KOPT-K1 (cell line): ENCODE results near the gene MAPKBP1.

Experiments used
- H3K27ac ChIP-seq: fragments of 200-600 bp; sonication (generic); 2 replicates; pipeline ENCODE4 v1.5.1; 2016; ENCODE audit warnings: antibody characterized with exemption, mild to moderate bottlenecking, low read depth, low read length; ENCODE audit not compliant: poor library complexity, severe bottlenecking
- H3K36me3 ChIP-seq: fragments of 200-600 bp; sonication (generic); 2 replicates; pipeline ENCODE4 v1.5.1; 2017; ENCODE audit warnings: antibody characterized with exemption, mild to moderate bottlenecking, low read length, moderate library complexity; ENCODE audit not compliant: insufficient read depth
- H3K9me3 ChIP-seq: fragments of 200-600 bp; sonication (generic); 2 replicates; pipeline ENCODE4 v1.5.1; 2017; ENCODE audit warnings: antibody characterized with exemption, low read length, mild to moderate bottlenecking; ENCODE audit not compliant: insufficient read depth, poor library complexity, severe bottlenecking

MAPKBP1 gene

DNA sequence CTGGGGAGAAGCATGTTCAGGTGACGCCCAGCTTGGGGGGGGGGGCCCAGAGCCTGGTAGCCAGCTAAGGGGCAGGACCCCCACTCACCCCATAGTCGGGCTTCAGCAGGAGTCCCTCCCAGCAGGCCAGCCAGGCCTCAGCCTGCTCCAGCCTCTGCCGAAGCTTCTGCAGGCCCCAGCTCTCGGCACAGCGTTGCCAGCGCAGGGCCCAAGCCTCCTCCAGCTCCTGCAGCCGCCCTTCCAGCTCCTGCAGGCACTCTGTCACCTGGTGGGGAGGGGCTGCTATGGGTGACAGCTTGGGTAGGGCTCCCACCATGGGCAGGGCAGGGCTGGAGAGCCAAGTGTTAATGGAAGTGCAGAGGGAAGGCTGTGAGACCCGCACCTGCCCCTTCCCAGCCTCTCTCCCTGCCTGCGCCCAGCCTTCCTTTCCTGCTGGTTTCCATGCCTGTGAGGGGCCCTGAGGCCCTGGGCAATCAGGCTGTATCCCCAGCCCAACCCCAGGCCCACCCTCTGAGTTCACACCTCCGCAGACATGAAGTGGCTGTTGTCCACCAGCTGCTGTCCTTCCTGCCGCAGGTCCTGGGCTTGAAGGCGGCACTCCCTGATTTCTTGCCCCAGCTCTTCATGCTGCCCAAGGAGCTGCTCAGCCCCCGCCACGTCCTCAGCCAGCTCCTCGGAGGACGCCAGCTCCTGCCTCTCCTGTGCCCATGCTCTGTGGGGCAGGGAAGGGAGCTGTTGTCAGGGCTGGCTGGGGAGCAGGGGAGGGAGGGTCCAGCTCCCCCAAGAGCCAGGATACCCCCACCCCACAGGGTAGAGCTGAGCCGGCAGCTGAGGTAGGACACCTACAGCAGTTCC is 78.7 kb downstream of the MAPKBP1 start:
- H3K27ac ChIP-seq, result no peak overlapping the region
- H3K9me3 ChIP-seq, result no peaks in the 10 kb centered on the region
- no peaks in the 10 kb centered on the region for H3K36me3 ChIP-seq

DNA sequence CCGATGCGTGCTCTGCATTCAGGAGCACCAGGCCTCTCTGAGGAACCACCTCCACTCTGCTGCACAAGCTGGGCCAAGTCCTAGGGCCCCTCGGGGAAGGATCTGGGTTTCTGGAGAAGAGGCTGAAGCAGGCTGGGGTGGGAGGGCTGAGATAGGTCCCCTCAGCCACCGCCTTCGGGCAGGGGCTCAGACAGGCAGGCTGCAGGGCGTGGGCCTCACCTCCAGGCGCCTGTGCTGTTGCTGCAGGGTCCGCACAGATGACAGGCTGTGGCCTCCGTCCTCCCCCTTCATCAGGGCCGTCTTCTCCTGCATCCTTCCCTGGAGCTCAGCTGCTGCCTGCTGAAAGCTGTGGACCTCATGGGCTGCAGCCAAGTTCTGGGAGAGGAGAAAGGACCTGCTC is 79.5 kb downstream of the MAPKBP1 start:
- Histone ChIP-seq H3K27ac (no peak overlapping the region), H3K9me3 (no peaks in the 10 kb centered on the region)

DNA sequence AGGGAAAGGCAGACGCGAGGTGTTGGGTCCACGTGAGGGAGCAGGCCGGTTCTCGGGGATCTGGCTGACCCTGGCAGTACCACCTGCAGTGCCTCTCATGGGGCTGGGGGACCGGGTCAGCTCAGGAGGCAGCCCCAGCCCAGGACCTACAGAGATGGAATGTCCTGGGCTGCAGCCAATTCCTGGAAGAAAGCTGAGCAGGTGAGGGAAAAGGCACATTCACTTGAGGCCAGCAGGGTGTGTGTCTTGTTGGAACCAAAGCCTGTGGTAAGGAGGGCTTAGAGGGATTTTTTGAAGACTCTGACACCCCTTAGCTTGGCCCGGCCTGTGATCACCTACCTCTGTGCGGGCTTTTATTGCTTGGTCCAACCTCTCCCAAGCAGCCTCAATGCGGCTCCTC is 80.2 kb downstream of the MAPKBP1 start:
- Histone ChIP-seq H3K27ac (no peak overlapping the region), H3K36me3 (no peaks in the 10 kb centered on the region), H3K9me3 (no peaks in the 10 kb centered on the region)

More for the DNA sequence above, 79.5 kb downstream of the MAPKBP1 start:
- H3K36me3 ChIP-seq, result no peaks in the 10 kb centered on the region

- no peaks in the 10 kb centered on the region for H3K36me3 ChIP-seq
- H3K9me3 ChIP-seq, result no peaks in the 10 kb centered on the region
- no peak overlapping the region for H3K27ac ChIP-seq
Observed at GRCh38 chr15:41855261-41855961, 81.1 kb downstream of the MAPKBP1 start.

GRCh38 chr15:41856262-41856661 is 82.0 kb downstream of the MAPKBP1 start:
- Histone ChIP-seq H3K9me3 (no peaks in the 10 kb centered on the region), H3K36me3 (no peaks in the 10 kb centered on the region), H3K27ac (no peak overlapping the region)

DNA sequence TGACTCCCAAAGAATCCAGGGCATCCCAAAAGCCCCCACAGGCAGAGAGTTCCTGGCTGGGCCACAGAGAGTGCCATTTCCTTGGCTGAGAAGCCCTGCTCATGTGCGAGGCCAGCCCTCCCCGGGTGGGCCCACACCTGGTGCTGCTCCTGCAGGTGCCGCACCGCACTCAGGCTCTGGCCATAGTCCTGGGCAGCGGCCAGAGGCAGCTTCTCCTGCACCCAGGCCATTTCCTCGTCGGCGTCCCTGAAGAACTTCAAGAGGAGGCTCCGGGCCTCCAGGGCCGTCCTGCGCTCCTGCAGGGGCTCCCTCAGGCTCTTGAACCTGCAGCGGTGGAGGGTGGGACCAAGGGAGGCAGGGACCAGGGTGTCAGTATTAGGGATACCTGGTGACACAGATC is 82.4 kb downstream of the MAPKBP1 start:
- no peak overlapping the region for H3K27ac ChIP-seq
- H3K9me3 ChIP-seq, result no peaks in the 10 kb centered on the region
- no peaks in the 10 kb centered on the region for H3K36me3 ChIP-seq

DNA sequence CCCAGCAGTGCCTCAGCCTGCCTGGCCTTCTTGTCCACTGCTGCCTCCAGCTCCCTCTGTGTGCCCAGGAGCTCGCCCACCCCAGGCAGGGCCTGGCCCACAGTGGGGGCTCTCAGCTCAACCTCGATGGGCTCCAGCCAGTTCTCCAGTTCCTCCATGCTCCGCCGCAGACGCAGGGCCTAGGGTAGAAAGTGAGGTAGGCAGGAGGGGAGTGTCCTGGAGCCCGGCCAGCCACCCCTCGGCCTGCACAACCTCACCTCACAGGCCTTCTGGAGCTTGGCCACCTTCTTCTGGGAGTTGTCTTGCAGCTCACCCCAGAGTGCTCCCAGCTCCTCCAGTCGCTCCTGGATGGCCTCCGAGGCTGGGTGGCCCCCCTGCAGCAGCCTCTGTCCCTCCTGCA is 83.0 kb downstream of the MAPKBP1 start:
- Histone ChIP-seq H3K9me3 (no peaks in the 10 kb centered on the region), H3K27ac (no peak overlapping the region), H3K36me3 (no peaks in the 10 kb centered on the region)

GRCh38 chr15:41858756-41859155 is 84.5 kb downstream of the MAPKBP1 start:
- Histone ChIP-seq H3K27ac (no peak overlapping the region), H3K36me3 (no peaks in the 10 kb centered on the region), H3K9me3 (no peaks in the 10 kb centered on the region)

DNA sequence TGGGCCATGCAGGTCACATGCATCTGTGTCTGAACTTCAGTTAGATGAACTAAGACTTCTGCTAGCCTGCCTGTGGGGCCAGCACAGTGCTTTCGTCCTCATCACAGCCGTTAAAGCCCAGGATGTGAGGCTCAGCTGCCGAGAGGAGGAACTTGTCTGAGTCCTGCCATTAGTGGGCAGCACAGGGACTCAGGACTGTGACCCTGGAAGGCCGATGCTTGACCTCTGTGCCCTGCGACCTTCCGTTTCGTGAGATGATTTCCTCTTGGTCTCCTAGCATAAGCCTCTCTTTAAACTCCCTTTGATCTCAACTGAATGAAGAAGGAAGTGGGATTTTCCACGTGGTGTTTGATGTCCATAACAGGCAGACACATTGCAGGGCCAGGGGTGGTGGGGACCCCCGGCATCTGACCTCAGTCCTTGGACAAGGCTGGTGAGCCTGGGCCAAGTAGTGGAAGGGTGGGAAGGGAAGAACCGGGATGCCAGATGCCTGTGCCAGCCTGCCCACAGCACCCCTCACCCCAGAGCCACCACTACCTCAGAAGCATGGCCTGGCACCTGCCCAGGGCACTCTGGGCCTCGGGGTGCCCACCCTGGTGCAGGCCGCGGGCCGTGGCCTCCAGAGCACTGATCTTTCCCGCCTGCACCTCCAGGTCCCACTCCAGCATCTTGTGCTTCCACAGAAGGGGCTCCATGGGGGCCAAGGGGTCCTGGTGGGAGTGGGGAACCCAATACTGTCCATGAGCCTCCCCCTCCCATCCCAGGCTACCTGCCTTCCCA is 86.0 kb downstream of the MAPKBP1 start:
- H3K27ac ChIP-seq, result no peak overlapping the region
- no peaks in the 10 kb centered on the region for H3K9me3 ChIP-seq
- no peaks in the 10 kb centered on the region for H3K36me3 ChIP-seq

DNA sequence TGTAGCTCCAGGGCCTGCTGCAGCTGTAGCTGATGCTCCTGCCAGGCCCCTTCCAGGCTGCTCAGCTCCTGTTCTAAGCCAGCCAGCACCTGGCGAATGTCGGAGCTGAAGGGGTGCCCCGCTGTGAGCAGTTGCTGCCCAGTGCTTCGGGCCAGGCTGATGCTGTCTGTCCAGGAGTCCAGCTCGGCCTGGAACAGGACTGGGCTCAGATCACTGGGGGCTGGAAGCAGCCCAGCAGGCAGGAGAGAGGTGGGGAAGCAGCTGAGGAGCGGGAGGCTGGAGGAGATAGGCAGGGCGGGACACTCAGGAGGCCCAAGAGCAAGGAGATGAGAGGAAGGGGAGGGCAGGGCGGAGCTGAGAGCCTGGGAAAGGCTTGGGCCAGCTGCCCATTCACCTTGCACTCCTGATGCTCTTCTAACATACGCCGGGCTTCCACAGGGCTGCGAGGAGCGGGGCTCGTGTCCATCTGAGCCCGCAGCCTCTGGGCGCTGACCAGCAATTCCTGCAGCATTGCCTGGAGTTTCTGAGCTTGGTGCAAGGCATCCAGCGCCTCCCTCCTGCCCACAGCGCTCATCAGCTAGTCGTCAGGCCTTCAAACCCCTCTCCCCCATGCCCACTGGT is 87.6 kb downstream of the MAPKBP1 start:
- H3K27ac ChIP-seq, result no peak overlapping the region
- H3K9me3 ChIP-seq, result no peaks in the 10 kb centered on the region
- H3K36me3 ChIP-seq, result no peaks in the 10 kb centered on the region

DNA sequence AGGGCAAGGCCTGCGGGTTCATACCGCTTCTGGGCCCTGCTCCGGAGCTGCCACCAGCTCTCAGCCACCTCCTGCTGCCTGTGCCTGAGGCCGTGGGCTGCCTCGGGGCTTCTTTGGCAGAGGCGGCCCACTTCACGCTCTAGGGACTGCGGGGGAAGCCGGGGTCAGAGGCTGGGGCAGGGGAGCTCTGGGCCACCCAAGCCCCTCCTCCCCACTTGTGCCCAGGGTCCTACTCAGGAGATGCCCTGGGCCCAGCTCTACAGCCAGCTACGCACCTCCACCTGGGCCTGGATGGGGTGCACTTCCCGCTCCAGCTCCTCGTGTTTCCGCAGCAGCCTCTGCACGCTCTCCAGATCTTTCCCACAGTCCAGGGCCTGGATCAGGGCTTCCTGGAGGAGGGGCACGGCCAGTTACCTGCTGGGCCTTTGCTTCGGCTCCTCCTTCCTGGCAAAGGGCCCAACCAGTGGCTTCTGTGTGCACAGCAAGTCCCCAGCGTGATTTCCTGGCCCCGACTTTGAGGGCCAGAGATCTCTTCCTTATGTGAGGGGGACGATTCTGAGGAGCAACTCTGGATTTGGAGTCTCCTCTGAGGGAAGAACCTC is 88.3 kb downstream of the MAPKBP1 start:
- H3K27ac ChIP-seq, result no peak overlapping the region
- no peaks in the 10 kb centered on the region for H3K9me3 ChIP-seq
- H3K36me3 ChIP-seq, result no peaks in the 10 kb centered on the region

- Histone ChIP-seq H3K27ac (no peak overlapping the region), H3K36me3 (no peaks in the 10 kb centered on the region), H3K9me3 (no peaks in the 10 kb centered on the region)
Observed at GRCh38 chr15:41865490-41866055, 91.3 kb downstream of the MAPKBP1 start.

DNA sequence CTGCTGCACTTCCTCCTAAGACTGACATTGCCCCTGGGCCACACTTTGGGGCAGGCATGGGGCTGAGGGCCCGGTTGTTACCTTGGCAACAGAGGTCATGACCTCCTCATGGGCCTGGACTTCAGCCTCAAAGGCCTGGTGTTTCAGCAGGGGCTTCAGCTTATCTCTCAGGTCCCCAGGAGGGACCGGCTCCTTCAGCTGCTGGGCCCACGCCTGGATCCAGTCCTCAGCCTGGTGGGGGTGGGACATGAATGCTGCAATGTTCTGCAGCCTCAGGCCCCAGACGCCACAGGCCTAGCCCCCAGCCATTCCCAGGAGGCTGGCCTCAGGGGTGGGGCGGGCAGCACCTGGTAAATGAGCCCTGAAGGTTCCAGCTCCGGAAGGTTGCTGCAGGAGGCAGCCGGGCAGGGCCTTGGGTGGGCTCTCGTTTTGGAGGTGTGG is 92.0 kb downstream of the MAPKBP1 start:
- Histone ChIP-seq H3K9me3 (no peaks in the 10 kb centered on the region), H3K36me3 (no peaks in the 10 kb centered on the region), H3K27ac (no peak overlapping the region)

- H3K27ac ChIP-seq, result no peak overlapping the region
- H3K36me3 ChIP-seq, result no peaks in the 10 kb centered on the region
- H3K9me3 ChIP-seq, result no peaks in the 10 kb centered on the region
Observed at GRCh38 chr15:41866872-41867579, 92.7 kb downstream of the MAPKBP1 start.
